ENCODE results near the gene IMPG2.

IMPG2 gene

DNA sequence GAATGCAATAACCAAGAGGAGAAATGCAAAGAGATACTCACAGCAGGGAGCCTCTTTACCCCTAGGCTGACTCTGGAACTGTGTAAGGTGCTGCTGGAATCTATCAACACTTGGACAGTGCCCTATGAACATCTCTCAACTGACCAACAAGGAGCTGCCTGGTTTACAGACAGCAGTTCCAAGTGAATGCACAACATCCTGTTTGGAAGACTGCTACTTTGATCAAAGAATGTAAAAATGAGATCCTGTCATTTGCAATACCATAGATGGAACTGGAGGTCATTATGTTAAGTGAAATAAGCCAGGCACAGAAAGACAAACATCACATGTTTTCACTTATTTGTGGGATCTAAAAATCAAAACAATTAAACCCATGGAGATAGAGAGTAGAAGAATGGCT lies 136.3 kb downstream of the IMPG2 start:
- no peak for DNase-seq (ENCODE audit: low spot score)

DNA sequence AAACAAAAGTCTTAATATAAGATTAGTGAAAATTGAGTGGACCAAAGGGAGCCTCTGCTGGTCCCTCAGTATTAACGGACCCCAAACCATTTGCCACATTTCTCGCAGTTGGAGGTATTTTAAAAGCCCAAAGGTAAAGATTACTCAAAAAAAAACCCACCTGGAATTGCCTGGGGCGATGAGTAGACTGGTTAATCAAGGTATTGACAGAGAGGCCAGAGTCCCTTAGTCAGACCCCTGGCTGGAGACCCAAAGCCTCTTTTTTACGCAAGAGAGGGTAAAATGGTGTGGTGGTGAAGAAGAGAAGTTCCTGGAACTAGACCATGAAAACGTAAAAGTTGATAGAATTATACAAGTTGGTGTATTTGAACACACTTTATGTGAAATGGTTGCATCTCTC lies 137.2 kb downstream of the IMPG2 start:
- DNase-seq (ENCODE audit: low spot score): no peak

DNA sequence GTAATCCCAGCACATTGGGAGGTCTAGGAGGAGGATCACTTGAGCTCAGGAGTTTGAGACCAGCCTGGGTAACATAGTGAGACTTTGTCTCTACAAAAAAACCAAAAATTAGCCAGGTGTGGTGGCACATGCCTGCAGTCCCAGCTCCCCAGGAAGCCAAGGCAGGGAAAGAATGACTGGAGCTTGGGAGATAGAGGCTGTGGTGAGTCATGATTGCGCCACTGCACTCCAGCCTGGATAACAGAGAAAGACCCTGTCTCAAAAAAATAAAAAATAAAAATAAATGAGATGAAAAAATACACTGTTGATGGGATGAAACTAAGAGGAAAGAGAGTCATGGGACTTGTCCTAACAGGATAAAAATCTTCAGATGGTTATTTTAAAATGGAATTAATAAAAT lies 137.6 kb downstream of the IMPG2 start:
- no peak for DNase-seq (ENCODE audit: low spot score)

DNA sequence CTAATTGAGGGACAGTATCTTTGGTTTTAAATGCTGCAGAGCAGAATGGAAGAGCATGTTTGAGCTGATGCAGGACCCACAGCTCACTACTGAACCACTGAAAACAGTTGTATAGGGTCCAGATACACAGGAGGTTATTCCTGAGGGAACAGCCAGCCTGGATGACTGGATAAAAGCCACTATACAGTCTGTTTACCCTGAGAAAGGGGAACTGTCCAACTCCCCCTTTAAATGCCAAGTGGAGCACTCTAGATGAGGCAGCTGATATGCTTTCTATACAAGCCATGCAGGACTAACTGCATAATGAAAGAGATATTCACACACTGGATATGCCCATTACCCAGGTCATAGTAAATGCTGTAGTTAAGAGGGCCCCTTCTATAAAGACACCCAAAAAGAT lies 138.6 kb downstream of the IMPG2 start:
- no peak for DNase-seq (ENCODE audit: low spot score)

DNA sequence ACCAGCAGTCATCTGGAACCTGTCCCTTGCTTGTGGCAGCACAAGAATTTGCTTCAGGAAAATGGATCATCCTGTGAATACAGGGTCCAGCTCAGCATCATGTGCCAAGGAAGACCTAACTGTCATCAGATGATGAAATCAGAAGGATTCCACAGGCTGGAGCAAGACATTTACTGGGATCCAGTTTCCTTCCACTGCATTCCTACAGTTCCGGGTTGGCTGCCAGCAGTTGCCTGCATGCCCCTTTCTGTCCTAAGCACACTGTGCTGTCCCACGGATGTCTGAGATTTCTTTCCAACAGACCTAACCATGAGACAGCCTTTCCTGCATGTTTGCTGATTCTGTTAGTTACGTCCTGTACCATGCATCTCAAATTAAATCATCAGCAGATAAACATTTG lies 140.7 kb downstream of the IMPG2 start:
- no peak for DNase-seq (ENCODE audit: low spot score)

DNA sequence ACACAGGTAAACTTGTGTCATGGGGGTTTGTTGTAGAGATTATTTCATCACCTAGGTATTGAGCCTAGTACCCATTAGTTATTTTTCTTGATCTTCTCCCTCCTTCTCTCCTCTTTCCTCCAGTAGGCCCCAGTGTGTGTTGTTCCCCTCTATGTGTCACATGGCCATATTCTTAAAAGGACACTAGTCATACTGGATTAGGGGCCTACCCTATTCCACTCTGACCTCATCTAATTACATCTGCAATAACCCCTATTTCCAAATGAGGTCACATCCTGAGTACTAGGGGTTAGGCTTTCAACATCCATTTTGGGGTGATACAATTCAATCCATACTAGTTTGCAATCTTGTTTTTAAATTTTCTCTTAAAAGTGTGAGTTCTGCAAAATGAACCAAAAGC lies 142.8 kb downstream of the IMPG2 start:
- DNase-seq (ENCODE audit: low spot score): no peak
